ENCODE results near the gene DTD2.

DTD2 gene

GRCh38 chr14:31402764-31403439, 54.4 kb downstream of the DTD2 start:
- Mint-ChIP-seq H3K9me3 (no peaks in the 10 kb centered on the region), H3K27me3 (no peaks in the 10 kb centered on the region), H3K36me3 (ENCODE audit: low read depth) (peaks cover 11% of the 10 kb centered on the region), H3K27ac (no peak overlapping the region), H3K4me3 (no peak overlapping the region), H3K4me1 (peaks cover 3% of the 10 kb centered on the region)
- ATAC-seq, result no peak
- DNase-seq, result no peak

GRCh38 chr14:31401369-31401932, 55.9 kb downstream of the DTD2 start:
- H3K4me3 Mint-ChIP-seq, result no peak overlapping the region
- no peak for DNase-seq
- H3K4me1 Mint-ChIP-seq, result peaks cover 3% of the 10 kb centered on the region
- no peak for ATAC-seq
- H3K27me3 Mint-ChIP-seq, result no peaks in the 10 kb centered on the region
- peaks cover 11% of the 10 kb centered on the region for H3K36me3 Mint-ChIP-seq (ENCODE audit: low read depth)
- H3K27ac Mint-ChIP-seq, result no peak overlapping the region
- H3K9me3 Mint-ChIP-seq, result no peaks in the 10 kb centered on the region

- DNase-seq (no peak), ATAC-seq (no peak)
- Mint-ChIP-seq H3K4me3 (no peak overlapping the region), H3K27ac (peak overlapping the region; percentile 45), H3K36me3 (ENCODE audit: low read depth) (peaks cover 11% of the 10 kb centered on the region), H3K27me3 (no peaks in the 10 kb centered on the region), H3K4me1 (peaks cover 3% of the 10 kb centered on the region), H3K9me3 (no peaks in the 10 kb centered on the region)
Observed at GRCh38 chr14:31400031-31400638, 57.2 kb downstream of the DTD2 start.

Measured in activated naive CD8-positive, alpha-beta T cell treated with anti-CD3 and anti-CD28 coated beads, Interleukin-2, amount 50 U/mL, for 24 hours (primary cell).